HG03342 (cell line): ENCODE measurements around the gene SRPK2.
"Not testable (repeated sequence)": the region's sequence is repeated elsewhere in the genome, so short reads cannot be mapped to it uniquely, and the experiment has no call there.

Source experiments
- ATAC-seq: cut with Tn5 transposase; IDR thresholded peaks from one replicate; pipeline ENCODE4 v1.9.1; 2021; ENCODE audit warnings: mild to moderate bottlenecking, moderate library complexity; ENCODE audit not compliant: unreplicated experiment

SRPK2 gene

DNA sequence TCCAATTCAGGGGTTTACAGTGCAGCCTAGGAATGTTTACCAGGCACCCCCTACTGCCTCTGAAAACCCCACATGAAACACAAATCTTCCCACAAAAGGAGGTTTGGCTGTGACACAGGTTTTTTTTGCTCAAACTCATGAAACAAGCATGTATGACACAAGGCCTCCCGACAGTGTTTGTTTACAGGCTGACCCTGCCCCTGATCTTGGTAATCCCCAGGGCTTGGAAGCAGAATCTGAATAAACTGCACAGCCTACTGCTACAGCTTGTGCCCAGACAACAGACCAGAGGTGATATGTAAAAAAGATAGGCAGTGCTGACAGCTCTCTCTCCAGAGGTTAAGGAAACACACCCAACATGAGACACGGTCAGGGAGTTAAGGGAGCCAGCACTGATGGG, 190.5 kb downstream of the SRPK2 start:
- no peak for ATAC-seq

DNA sequence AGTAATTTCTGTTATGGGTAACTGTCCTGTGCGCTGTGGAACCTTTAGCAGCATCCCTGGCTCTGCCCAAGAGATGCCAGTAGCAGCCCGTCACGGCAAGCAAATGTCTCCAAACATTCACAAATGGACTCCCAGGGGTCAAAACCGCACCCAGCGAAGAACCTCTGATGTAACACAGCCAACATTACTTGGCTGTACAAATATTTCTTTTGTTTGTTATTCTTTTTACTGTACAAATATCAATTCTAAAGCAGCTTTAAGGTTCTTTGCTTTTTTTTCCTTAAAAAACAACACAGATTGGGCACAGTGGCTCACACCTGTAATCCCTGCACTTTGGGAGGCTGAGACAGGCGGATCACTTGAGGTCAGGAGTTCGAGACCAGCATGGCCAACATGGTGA, 192.2 kb downstream of the SRPK2 start:
- no peak for ATAC-seq

DNA sequence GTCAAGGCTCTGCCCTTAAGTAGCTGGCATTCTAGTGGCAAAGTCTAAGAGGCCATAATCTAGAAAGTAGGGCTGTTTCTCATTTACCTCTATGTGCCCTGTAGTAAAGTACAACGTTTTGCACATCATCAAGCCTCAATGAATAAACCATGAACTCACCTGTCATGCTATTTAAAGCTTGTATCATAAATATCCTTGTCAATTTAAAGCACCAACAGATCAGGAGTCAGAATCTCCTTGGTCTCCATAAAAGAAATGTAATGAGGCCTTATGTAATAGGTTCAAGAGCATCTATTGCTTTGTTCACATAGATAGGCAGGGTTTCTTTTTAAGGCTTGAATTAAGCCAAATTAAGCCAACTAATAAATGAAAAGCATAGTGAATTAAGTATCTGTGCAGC, 192.8 kb downstream of the SRPK2 start:
- no peak for ATAC-seq

DNA sequence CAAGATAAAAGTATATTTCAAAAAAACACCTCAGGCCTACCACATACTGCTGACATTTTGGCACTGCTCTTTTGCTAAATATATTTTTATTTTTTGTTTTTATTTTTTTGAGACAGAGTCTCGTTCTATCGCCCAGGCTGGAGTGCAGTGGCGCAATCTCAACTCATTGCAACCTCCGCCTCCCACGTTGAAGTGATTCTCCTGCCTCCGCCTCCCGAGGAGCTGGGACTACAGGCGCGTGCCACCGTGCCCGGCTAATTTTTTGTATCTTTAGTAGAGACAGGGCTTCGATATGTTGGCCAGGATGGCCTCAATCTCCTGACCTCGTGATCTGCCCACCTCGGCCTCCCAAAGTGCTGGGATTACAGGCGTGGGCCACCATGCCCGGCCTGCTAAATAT, 193.8 kb downstream of the SRPK2 start:
- ATAC-seq = not testable (repeated sequence)

- ATAC-seq = no peak
These were observed 197.4 kb downstream of the SRPK2 start for GRCh38 chr7:105191331-105191730.

- ATAC-seq = no peak
These were observed 198.7 kb downstream of the SRPK2 start for GRCh38 chr7:105189859-105190492.

- no peak for ATAC-seq
These were observed 200.5 kb downstream of the SRPK2 start for GRCh38 chr7:105188201-105188600.

DNA sequence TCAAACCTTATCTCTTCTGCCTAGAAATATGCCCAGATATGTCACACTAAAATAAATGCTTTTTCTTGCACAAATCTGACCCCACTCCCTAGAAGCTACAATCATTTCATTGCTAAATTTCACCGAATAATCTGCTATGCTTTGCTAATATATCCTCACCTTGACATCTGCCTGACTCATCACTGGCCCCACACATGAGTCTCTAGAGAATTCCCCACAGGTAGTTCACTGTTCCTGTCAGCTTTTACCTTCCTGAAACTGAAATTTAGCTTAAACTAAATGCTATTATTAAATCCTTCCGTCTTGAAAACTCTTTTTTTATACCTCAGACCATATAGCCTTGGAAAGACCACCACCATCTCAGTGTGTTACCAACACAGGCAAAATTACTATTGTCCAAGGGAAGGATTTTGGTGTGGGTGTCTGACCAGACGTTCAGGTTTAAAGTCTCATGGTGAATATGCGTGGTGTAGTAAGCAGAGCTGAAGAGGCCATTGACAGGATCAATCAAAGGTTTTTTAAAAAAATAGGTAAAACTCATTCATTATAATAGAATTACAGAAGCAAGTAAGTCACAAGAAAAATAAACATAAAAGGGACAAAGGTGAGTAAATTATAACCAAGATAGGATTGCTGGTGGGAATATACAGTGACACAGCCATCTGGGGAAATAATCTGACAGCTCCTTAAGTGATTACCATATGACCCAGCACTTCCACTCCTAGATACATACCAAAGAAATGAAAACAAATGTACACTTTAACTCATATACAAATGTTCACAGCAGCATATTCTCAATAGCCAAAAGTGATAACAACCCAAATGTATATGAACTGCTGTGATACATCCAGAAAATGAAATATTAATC, 201.2 kb downstream of the SRPK2 start:
- no peak for ATAC-seq

DNA sequence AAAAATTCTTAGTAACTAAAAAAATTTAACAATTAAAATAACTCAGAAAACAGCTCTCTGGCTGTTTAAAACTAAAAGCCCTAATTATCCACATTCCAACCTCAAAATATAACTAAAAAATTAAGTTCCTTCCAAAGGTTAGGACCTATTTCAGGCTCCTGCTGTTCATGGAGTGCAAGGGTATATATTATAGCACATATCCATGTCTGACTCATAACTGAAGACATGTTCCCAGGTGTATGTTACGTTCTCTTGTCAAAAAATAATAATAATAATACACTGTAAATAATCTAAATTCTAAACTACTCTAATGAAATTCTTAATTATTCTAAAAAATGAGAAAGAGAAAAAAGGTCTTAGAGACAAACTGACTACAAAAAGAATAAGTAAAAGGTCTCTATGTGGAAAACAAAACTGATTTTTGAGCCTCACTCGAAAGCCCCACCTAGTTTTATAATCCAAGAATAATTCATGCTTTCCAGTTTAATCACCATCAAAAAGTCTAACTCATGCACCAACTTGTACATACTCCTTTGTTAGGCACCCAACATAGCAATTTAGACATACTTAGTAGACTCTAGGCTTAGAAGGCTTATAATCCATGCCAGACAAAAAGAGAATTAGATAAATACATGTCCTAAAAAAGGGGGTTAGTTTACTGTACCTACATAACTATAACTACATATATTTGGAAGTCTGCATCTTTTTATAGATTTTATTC, 203.3 kb downstream of the SRPK2 start:
- no peak for ATAC-seq

- no peak for ATAC-seq
These were observed 208.7 kb downstream of the SRPK2 start for GRCh38 chr7:105180002-105180401.

DNA sequence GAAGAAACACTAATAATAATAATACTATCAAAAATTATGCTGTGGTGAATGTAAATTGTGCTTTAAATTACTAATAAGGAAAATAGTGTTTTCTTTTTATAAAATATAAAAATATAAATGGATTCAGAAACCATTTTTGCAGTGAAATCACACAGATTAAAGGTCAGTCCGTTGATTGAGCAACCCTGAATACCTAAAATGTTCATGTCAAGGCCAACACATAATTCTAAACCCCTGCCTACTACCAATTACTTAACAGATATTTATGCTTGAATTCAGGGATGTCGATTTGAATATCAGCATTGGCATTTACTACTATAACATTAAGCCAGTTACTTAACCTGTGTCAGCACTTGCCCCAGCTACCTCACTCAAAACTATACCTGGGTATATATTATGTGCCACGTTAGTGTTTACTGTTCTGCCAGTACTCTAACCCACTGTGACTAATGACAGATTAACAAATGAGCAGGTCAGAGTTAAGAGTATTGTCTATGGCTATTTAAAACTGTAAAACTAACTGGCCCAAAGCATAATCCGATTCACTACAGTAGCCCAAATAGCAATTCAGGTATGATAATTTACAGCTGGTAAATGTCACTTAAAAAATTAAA, 209.7 kb downstream of the SRPK2 start:
- no peak for ATAC-seq

DNA sequence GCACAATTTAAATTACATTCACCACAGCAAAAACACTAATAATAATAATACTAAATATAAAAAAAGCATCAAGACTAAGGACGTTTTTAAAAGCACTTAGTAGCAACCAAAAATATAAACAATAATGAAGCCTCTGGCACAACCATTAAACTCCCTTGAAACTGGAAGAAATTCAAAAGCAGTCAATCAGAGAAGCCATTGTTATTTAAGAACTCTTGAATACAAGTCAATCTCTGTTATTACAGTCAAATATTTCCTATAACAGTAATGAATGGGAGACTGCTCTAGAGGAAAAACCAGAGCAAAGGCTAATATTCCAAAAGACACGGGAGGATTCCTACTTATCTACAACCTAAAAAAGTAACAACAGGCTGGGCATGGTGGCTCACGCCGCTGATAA, 210.5 kb downstream of the SRPK2 start:
- ATAC-seq = no peak

- no peak for ATAC-seq
These were observed 211.7 kb downstream of the SRPK2 start for GRCh38 chr7:105177026-105177425.

DNA sequence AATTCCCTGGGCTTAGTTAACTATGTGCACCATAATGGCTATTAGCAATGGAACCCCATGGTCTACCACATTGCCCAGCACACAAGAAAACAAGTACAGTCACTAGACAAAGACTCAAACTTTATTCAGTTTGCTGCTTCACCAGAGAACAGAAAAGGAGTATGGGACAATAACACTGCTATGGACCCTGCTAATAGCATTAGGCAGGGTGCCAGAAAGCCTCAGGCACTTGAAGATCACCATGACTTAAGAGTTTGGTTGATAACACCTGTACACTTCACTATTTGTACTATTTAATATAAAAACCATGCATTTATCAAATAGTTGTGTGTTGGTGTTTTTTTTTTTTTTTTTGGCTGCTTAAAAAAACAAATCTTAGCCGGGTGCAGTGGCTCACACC, 215.1 kb downstream of the SRPK2 start:
- ATAC-seq = no peak

DNA sequence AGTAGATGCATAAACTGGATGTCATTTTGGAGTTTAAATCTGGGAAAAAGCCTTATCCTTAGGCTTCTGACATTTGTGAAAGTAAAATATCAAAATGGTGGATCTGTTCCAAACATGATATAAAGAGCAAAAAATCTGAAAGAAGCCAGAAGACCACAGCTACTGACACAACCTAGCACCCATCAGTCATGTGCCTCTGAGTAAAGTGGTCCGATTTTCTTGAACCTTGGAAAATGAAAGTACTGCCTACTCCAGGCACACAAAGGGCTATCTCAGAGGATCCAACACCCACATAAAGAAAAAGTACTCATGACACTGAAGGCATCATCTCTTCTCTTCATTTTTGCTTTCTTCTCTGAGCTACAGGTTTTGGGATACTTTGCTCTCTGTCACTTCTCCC, 224.0 kb downstream of the SRPK2 start:
- ATAC-seq = no peak

- no peak for ATAC-seq
These were observed 225.0 kb downstream of the SRPK2 start for GRCh38 chr7:105163718-105164117.

GRCh38 chr7:105161366-105161765, 227.4 kb downstream of the SRPK2 start:
- no peak for ATAC-seq

DNA sequence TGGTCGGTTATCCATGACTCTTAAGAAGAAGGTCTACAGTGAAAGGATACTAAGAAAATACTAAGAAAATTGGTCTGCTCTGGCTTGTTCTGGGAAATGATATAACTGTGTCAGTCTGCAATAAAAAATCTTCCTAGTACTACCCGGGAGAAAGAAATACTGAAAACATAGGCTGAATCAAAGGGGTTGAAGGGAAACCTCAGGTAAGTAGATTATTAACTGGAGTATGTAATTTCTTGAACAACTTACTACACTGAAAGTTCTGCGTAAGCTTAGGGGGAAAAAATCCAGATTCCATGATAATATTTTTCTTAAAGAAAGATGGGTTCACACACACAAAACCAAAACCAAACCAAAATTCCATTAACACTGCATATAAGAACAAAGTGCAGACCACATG, 231.4 kb downstream of the SRPK2 start:
- ATAC-seq = no peak

DNA sequence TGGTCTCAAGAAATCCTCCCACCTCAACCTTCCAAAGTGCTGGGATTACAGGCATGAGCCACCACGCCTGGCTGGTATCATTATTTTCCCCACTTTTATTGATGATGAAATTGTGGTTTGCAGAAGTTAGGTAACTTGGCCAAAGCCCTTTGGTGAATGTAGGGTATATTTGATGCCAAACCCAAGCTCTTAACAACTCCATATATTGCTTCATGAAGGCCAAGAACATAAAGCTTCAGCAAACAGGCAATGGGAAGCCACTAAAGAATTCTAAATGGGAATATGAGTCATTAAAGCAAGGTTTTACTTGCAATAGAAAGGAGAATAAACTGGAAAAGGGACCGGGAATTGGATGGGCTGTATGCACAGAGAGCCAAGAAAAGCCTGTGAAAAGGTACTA, 232.0 kb downstream of the SRPK2 start:
- no peak for ATAC-seq

DNA sequence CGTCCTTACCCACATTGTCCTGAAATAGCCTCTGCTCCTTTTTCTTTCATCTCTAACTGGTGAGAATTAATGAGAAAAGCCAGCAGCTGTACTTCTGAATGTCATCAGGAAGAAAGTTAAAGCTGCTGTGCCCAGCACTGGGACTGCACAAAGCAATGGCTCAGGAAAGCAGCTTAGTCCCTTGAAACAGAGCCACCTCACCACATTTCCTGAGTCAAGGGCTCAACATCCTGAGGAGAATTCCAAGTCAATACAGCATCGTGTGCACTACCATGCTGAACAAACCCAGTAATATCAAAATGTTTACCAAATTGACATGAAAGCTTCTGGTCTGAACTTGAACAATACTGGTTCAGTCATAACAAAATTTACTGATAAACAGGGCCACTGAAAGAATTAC, 234.6 kb downstream of the SRPK2 start:
- ATAC-seq = no peak

DNA sequence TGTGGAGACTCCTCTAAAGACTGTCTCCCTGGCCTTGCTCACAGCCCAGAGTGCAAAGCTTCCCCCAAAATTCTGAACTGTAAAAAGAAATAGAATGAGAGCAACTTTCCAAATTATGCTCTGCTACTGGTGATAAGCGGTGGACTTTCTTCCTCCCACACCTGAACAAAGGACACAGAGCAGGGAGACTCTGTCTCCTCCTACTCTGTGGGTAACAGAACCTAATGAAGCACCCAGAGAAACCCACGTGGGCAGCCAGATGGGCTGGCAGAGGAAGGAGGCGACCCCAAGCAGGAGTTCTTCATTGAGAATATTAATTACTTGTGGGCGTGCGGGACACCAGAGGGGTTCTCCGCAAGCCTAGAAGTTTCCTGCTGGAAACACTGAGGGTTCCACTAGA, 235.2 kb downstream of the SRPK2 start:
- ATAC-seq = no peak
